ENCODE results near the gene LRRC10B. TPM values are rescaled to one million over a fixed set of nuclear protein-coding genes. Genes with fewer than 3 reads are reported as not detected.

The LRRC10B gene
- total RNA-seq, 1 donor from 2014 or later = 10.0 TPM

DNA sequence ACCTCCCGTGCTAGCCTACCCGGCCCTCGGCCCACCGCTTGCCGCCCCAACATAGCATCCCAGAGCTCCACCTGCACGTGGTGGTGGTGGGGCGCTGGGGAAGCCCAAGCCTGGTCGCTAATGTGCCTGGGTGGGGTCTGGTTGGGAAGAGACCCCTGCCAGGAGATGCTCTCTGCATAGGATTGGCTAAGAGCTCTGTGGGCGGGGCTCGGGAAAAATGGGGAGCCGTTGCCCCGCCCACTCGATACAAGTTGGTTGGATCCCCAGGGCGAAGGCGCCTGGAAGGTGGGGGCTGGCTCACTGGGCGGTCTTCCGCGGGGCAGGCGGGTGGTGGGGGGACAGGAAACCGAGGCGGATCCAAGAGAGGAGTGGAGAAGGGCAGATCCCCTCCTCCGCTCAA is 7.6 kb downstream of the LRRC10B start:
- H3K9me3 Mint-ChIP-seq = no peaks in the 10 kb centered on the region
- H3K27ac Mint-ChIP-seq = no peak overlapping the region
- TF ChIP-seq, protein P1, sequence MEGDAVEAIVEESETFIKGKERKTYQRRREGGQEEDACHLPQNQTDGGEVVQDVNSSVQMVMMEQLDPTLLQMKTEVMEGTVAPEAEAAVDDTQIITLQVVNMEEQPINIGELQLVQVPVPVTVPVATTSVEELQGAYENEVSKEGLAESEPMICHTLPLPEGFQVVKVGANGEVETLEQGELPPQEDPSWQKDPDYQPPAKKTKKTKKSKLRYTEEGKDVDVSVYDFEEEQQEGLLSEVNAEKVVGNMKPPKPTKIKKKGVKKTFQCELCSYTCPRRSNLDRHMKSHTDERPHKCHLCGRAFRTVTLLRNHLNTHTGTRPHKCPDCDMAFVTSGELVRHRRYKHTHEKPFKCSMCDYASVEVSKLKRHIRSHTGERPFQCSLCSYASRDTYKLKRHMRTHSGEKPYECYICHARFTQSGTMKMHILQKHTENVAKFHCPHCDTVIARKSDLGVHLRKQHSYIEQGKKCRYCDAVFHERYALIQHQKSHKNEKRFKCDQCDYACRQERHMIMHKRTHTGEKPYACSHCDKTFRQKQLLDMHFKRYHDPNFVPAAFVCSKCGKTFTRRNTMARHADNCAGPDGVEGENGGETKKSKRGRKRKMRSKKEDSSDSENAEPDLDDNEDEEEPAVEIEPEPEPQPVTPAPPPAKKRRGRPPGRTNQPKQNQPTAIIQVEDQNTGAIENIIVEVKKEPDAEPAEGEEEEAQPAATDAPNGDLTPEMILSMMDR (conservative IDR thresholded peaks at IDR 0.05) = no peak
- no peak overlapping the region for H3K4me3 Mint-ChIP-seq
- peaks cover 27% of the 10 kb centered on the region for H3K4me1 Mint-ChIP-seq (ENCODE audit: unreplicated experiment)
- no peak for DNase-seq (ENCODE audit: extremely low spot score, unreplicated experiment)
- no peaks in the 10 kb centered on the region for H3K27me3 Mint-ChIP-seq
- no peaks in the 10 kb centered on the region for H3K36me3 Mint-ChIP-seq

DNA sequence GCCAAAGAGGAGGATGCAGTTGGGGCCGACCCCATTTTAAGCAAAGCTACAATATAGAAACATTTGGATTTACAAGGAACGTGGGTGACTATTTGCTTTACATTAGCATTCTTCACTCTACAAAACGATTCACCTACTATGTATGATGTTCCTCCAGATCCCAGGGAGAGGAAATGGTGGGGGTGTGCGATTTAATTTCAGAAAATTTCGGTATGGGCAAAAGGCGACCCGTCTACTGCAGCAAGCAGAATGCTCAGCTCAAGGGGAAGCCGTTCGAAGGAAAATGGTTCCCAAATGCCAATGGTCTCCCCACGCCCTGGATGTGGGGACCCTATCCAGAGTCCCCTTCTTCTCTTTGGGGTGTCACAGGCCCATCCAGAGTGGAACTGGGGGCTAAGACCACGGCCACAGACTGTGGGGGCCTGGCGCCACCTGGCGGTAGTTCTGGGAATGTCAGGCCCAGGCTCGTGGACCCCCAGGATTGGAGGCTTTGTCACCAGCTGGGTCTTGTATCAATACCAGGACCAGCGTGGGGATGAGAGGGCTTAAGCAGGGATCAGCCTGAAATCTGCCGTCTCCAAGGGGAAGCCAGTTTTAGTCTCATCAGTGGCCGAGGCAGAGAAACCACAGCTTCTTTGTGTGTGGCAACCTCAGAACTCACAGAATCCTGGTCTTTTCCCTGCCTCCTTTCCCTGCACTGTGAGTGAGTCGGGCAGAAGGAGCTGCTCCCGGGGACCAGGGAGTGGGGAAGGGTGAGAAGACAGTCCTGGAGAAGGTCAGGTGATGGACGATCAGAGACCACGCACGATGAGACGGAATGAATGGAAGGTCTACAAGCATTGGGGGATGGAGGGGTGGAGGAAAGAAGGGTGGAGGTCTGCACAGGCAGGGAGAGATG is 8.4 kb downstream of the LRRC10B start:
- no peak for DNase-seq (ENCODE audit: extremely low spot score, unreplicated experiment)
- Mint-ChIP-seq H3K4me3 (no peak overlapping the region), H3K4me1 (ENCODE audit: unreplicated experiment) (peaks cover 22% of the 10 kb centered on the region), H3K9me3 (no peaks in the 10 kb centered on the region), H3K27ac (peak overlapping the region; percentile 55), H3K27me3 (no peaks in the 10 kb centered on the region), H3K36me3 (no peaks in the 10 kb centered on the region)
- TF ChIP-seq, protein P1 (conservative IDR thresholded peaks at IDR 0.05) = peak; percentile 99

GRCh38 chr11:61518032-61518795 is 9.7 kb downstream of the LRRC10B start:
- Mint-ChIP-seq H3K27ac (no peak overlapping the region), H3K9me3 (no peaks in the 10 kb centered on the region), H3K4me3 (no peak overlapping the region), H3K36me3 (no peaks in the 10 kb centered on the region), H3K27me3 (no peaks in the 10 kb centered on the region), H3K4me1 (ENCODE audit: unreplicated experiment) (peaks cover 22% of the 10 kb centered on the region)
- TF ChIP-seq, protein P1 (conservative IDR thresholded peaks at IDR 0.05) = no peak
- DNase-seq (ENCODE audit: extremely low spot score, unreplicated experiment) = no peak

DNA sequence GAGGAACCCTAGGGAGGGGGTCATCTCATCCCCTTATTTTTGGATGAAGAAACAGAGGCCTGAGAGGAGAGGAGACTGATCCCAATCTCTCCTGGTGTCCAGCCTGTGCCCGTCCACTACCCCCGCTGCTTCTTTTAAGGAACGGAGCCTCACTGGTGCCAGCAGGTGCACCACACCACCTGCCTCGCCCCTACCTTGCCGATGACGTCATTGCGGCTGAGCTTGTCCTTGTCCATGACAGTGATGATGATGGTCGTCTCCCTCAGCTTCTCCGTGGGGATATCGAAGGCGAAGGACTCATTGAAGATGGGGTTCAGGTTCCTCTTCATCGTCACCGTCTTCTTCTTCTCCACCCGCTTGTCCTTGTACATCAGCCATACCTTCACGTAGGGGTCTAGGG is 14.3 kb downstream of the LRRC10B start:
- Mint-ChIP-seq H3K4me3 (no peak overlapping the region), H3K27me3 (no peaks in the 10 kb centered on the region), H3K4me1 (ENCODE audit: unreplicated experiment) (no peaks in the 10 kb centered on the region), H3K9me3 (no peaks in the 10 kb centered on the region), H3K27ac (no peak overlapping the region), H3K36me3 (no peaks in the 10 kb centered on the region)
- TF ChIP-seq, protein P1 (conservative IDR thresholded peaks at IDR 0.05) = no peak
- no peak for DNase-seq (ENCODE audit: extremely low spot score, unreplicated experiment)

DNA sequence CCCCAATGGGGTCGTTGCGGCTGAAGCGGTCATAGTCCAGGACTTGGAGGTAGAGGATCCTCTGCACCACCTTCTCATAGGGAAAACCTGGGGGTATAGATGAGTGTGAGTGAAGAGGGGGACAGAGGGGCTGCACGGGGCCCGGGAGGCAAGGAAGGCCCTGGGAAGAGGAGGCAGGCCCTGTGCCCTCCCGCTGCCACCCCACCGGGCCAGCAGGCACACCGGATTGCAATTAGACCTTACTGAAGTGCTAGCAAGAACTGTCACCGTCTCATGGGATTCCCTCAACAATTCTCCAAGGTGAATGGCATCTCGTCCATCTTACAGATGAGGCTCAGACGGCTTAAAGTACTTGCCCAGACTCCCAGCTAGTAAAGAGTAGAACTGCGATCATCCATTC is 15.9 kb downstream of the LRRC10B start:
- Mint-ChIP-seq H3K27ac (no peak overlapping the region), H3K4me3 (no peak overlapping the region), H3K9me3 (no peaks in the 10 kb centered on the region), H3K4me1 (ENCODE audit: unreplicated experiment) (peaks cover 8% of the 10 kb centered on the region), H3K27me3 (no peaks in the 10 kb centered on the region), H3K36me3 (no peaks in the 10 kb centered on the region)
- DNase-seq (ENCODE audit: extremely low spot score, unreplicated experiment) = no peak
- TF ChIP-seq, protein P1 (conservative IDR thresholded peaks at IDR 0.05) = no peak
